ENCODE data around the gene CBL.

The CBL gene

DNA sequence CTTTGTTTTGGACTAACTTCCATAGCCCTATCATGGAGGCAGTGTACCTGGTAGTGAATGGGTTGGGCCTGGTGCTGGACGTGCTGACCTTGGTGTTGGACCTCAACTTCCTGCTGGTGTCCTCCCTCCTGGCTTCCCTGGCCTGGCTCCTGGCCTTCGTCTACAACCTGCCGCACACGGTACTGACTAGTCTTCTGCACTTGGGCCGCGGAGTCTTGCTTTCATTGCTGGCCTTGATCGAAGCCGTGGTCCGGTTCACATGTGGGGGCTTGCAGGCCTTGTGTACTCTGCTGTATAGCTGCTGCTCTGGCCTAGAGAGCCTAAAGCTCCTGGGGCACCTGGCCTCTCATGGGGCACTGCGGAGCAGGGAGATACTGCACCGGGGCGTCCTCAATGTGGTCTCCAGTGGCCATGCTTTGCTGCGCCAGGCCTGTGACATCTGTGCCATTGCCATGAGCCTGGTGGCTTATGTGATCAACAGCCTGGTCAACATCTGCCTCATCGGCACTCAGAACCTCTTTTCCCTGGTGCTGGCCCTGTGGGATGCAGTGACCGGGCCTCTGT lies 129.0 kb downstream of the CBL start:
- ATAC-seq: no peak

DNA sequence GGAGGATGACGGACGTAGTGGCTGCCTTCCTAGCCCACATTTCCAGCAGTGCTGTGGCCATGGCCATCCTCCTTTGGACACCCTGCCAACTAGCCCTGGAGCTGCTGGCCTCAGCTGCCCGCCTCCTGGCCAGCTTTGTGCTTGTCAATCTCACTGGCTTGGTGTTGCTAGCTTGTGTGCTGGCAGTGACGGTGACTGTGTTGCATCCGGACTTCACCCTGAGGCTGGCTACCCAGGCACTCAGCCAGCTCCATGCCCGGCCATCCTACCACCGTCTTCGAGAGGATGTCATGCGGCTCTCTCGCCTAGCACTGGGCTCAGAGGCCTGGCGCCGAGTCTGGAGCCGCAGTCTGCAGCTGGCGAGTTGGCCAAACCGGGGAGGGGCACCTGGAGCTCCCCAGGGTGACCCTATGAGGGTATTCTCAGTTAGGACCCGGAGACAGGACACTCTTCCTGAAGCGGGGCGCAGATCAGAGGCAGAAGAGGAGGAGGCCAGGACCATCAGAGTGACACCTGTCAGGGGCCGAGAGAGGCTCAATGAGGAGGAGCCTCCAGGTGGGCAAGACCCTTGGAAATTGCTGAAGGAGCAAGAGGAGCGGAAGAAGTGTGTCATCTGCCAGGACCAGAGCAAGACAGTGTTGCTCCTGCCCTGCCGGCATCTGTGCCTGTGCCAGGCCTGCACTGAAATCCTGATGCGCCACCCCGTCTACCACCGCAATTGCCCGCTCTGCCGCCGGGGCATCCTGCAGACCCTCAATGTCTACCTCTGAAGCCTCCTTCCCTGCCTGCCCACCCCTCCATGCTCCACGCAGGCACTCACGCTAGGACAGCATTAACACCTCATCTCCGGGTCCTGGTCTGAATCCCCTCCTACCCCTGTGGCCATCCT lies 129.8 kb downstream of the CBL start:
- ATAC-seq: no peak

- ATAC-seq: no peak
These were observed 130.8 kb downstream of the CBL start for GRCh38 chr11:119336744-119337469.

- no peak for ATAC-seq
These were observed 131.6 kb downstream of the CBL start for GRCh38 chr11:119337581-119338317.

- ATAC-seq: peak in 1 of 2 donors; percentile 14
These were observed 132.3 kb downstream of the CBL start for GRCh38 chr11:119338318-119338890.

DNA sequence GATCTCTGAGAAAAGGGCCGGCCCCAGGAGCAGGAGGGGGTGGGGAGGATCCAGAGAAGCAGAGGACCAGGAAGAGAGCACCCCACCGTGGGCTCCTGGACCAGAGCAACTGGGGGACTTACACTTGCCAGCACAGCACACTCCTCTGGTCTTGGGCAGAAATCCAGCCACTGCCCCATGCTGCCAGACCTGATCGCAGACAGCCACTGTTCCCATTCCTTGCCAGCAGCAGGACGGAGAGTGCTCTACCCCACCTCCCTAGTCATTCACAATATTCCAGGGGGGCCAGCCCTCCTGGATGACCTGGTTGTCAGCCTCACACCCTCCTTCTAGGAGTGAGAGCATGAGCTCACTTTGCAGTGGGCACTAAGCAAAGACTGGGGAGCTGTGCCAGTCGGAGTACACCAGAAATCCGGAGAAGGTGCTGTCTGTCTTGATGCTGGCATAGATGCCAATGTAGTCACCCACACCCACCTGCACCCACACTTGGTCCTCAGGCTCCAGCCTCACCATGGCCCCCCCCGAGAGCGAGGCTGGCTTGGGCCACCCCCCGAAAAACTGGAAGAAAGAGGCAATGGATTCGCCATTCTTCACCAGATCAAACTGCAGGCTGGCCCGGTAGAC lies 132.9 kb downstream of the CBL start:
- no peak for ATAC-seq

GRCh38 chr11:119339589-119340334 lies 133.6 kb downstream of the CBL start:
- no peak for ATAC-seq

- ATAC-seq: no peak
These were observed 134.4 kb downstream of the CBL start, which contains the start of gene C1QTNF5 for GRCh38 chr11:119340335-119341221. Gene C1QTNF5, minus strand, starts transcription at chr11:119340883. Its CDS starts 486 bp downstream, at chr11:119340397.

GRCh38 chr11:119341222-119342022 lies 135.3 kb downstream of the CBL start:
- ATAC-seq: peak in 1 of 2 donors; percentile 6

GRCh38 chr11:119342023-119342300 lies 135.8 kb downstream of the CBL start:
- no peak for ATAC-seq

GRCh38 chr11:119342362-119343130 lies 136.4 kb downstream of the CBL start:
- no peak for ATAC-seq

DNA sequence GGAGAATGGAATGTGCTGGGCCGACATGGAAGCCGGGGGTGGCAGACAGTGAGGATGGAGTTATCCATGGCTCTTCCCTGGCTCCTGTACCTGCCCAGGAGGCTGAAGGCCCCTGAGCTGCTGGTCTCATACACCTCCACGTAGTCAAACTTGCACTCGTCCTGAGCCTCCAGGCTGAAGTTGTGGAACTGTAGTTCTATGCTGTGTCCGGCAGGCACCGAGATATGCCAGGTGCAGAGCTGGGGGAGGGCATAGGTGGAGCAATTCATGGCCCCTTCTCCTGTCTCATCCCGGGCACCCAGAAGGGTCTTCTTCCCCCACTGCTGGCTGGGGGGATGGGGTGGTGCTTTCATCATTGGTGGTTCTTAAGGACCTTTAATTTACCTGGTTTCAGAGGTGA lies 137.6 kb downstream of the CBL start:
- ATAC-seq: no peak

DNA sequence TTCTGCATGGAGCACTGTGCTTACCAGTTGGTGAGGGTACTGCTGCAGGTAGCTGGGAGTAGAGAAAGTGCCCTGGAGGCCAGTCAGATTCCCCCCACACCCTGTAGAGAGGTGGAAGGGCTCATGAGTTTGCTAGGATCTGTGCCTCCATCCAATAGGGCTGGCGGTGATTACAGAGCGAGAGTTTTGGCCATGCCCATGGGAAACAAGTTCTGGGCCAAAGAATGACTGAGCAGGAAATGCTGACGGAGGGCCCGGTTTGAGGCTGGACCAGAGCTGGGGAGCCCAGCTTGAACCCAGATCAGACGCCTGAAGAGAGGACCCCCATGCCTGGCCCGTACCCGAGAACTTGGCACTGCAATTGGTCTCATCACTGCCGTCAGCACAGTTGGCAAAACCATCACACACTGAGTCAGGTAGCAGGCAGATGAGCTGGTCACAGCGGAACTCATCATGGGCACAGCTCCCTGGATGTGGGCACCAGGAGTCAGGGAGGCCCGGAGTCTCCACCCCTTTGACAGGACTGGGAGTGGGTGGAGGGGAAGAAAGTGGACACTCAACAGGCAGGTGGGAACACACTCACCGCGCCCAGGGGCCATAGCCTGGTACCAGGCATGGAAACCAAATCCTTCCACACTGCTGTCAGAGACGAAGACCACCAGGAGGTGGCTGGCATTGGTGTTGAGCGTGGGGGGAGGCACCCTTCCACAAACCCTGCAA lies 138.3 kb downstream of the CBL start:
- ATAC-seq: no peak

DNA sequence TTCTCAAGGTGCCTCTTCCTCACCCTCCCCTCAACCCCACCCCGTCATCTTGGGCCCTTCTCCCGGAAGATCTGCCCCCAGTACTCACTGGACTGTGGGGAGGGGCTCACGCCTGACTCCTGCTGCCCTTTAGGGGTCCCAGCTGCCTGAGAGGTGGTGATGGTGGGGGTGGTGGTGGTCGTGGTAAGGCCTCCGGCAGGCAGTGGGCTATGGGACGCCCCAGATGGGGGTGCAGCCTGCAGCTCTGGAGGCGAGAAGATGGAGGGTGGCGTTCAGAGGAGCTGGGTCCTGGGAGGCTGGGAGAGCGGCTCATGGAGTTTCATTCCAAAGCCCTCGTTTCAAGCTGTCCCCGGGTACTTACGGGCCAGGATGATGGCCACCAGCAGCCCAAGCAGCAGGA lies 139.5 kb downstream of the CBL start:
- no peak for ATAC-seq

- ATAC-seq: no peak
These were observed 140.5 kb downstream of the CBL start, which contains the start of gene MFRP for GRCh38 chr11:119346605-119347004. Gene MFRP, minus strand, starts transcription at chr11:119346705. Its CDS starts 192 bp downstream, at chr11:119346513.

- ATAC-seq: no peak
These were observed 141.1 kb downstream of the CBL start for GRCh38 chr11:119347242-119347641.

GRCh38 chr11:119347940-119348605 lies 141.9 kb downstream of the CBL start:
- no peak for ATAC-seq
